K562 (cell line): Measurements from ENCODE around the gene HSF4. TPM values are rescaled to one million over a fixed set of nuclear protein-coding genes. Genes with fewer than 3 reads are reported as not detected.
A peak's percentile ranks its signal among the peaks of the same experiment; 100 is the strongest.

Experiments used
- AFF1 ChIP-seq, 2 experiments: fragments of 450-650 bp; IDR thresholded peaks; 2 replicates each; pipeline ENCODE4 v1.6.1; 2018; ENCODE audit warnings: mild to moderate bottlenecking in 2 of 2, low read depth in 1 of 2; ENCODE audit not compliant: partially characterized antibody in 2 of 2
- ATF7 ChIP-seq: fragments of 450-650 bp; IDR thresholded peaks from 2 replicates; pipeline ENCODE4 v1.7.1; 2014; ENCODE audit warnings: mild to moderate bottlenecking, moderate library complexity
- C11orf30 ChIP-seq: fragments of 450-650 bp; IDR thresholded peaks from 2 replicates; pipeline ENCODE4 v1.6.1; 2016; ENCODE audit warnings: low read depth, mild to moderate bottlenecking
- GABPA ChIP-seq: fragments of 200-800 bp; sonication (Bioruptor generic); conservative IDR thresholded peaks from 2 replicates; pipeline ENCODE4 v1.6.1; 2016; ENCODE audit warnings: low read depth, missing genetic modification characterization, missing compliant biosample characterization
- KAT7 ChIP-seq: sonication (generic); formaldehyde crosslinking; IDR thresholded peaks from 2 replicates; pipeline ENCODE4 v1.8.0; 2022; ENCODE audit warnings: missing genetic modification reagents, mild to moderate bottlenecking, borderline replicate concordance
- NONO ChIP-seq, 2 experiments: fragments of 200-400 bp in 1 of 2; fragments of 450-650 bp in 1 of 2; formaldehyde crosslinking in 1 of 2; IDR thresholded peaks; 2 replicates each; pipeline ENCODE4 v1.6.1; 2017; ENCODE audit warnings: low read depth in 2 of 2, mild to moderate bottlenecking in 2 of 2, moderate library complexity in 2 of 2, low read length in 1 of 2
- REST ChIP-seq, 2 experiments: fragments of 450-650 bp; formaldehyde crosslinking in 1 of 2; IDR thresholded peaks; 2 replicates each; pipeline versions ENCODE4 v1.4.0 to v1.6.1; 2014 to 2020; ENCODE audit warnings: mild to moderate bottlenecking in 2 of 2, borderline replicate concordance in 1 of 2, low read depth in 1 of 2
- SRSF7 ChIP-seq: fragments of 200-400 bp; formaldehyde crosslinking; optimal IDR thresholded peaks from 2 replicates; pipeline ENCODE3; 2017; ENCODE audit warnings: mild to moderate bottlenecking, low read depth, low read length
- TFAP4 ChIP-seq: sonication (generic); formaldehyde crosslinking; IDR thresholded peaks from 2 replicates; pipeline ENCODE4 v1.8.0; 2022; ENCODE audit warnings: missing genetic modification reagents, mild to moderate bottlenecking, moderate library complexity, borderline replicate concordance
- USF1 ChIP-seq: sonication (generic); formaldehyde crosslinking; IDR thresholded peaks from 2 replicates; pipeline ENCODE4 v1.9.0; 2022; ENCODE audit warnings: mild to moderate bottlenecking, missing genetic modification reagents
- ZNF143 ChIP-seq: sonication (generic); formaldehyde crosslinking; IDR thresholded peaks from 2 replicates; pipeline ENCODE4 v1.9.0; 2022; ENCODE audit warnings: mild to moderate bottlenecking, missing genetic modification reagents
- polyA plus RNA-seq, 8 experiments: library from polyadenylated mRNA; depleted of rRNA in 4 of 8; stranded (reverse) in 5 of 8; unstranded in 3 of 8; fragments of >200 nt; fragmentation: Nextera tagmentation in 2 of 8; fragmentation: Illumina TruSeq in 1 of 8; extraction: Ambion mirVana in 2 of 8; extraction: Trizol in 1 of 8; gene quantifications; 2 replicates each; pipeline versions ENCODE4 v1.2.1 to v1.2.3, GENCODE V29; 2011 to 2014; ENCODE audit warnings: inconsistent platforms in 1 of 8, missing spikeins in 1 of 8
- total RNA-seq, 7 experiments: library from RNA; depleted of rRNA in 6 of 7; stranded (reverse); fragments of >200 nt in 6 of 7; fragmentation: Illumina TruSeq in 2 of 7; extraction: Trizol in 2 of 7; gene quantifications; 2 replicates each; pipeline versions ENCODE4 v1.2.1 to v1.2.3, GENCODE V29; 2011 to 2021; ENCODE audit warnings: low replicate concordance in 1 of 7

Gene HSF4
- total and polyA plus RNA-seq, 9 of the 15 experiments (the other 6 are each of a cell fraction or from before 2014, with no cell fraction given) = 0.50 to 35.4 (median 8.8) TPM; not detected in 1

DNA sequence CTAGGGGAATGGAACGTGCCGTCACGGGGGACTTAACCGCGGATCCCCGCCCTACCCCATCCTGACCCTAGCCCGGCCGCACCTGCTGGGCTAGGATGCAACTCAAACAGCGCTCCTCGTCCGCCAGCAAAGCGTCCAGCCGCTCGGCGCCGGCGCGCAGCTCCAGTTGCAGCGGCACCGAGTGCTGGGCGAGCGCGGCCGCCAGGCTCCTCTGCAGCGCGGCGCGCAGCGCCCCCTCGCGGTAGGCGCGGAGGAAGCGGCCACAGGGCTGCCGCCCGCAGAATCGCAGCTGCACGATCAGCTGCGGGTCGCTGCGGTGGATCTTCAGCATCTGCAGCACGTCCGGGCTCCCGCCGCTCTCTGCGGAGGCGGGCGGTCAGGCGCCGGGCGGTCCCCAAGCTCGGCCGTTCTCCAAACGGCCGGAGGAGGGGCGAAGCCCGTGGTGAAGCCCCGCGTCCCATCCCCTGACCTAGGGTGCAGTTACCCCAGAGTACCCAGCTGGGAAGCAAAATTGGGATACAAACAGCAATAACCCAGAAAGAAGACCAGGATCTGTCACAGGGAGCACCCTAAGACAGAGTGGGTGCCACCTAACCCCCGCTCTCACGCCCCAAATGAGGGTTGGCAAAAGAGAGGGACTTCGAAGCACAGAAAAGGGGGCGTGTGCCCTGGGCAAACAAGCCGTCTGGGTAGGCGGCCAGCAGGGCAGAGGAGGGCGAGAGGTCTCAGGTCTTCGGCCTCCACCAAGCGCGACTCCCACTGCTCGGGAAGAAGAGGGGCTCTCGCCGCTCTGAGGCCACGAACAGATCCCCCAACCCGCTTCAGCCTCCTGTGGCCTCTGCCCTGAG, 9.0 kb upstream of the HSF4 start (continued):
- TF ChIP-seq REST (IDR thresholded peaks at IDR 0.05; ENCODE audit: borderline replicate concordance) = peak; percentile 90
- TF ChIP-seq REST (CRISPR knock-in tag; IDR thresholded peaks at IDR 0.05; ENCODE audit: low read depth) = no peak
- TF ChIP-seq C11orf30 = no peak
- TF ChIP-seq AFF1 (IDR thresholded peaks at IDR 0.05; ENCODE audit: low read depth in 1 of 2, partially characterized antibody in 2 of 2) = no peak
- TF ChIP-seq TFAP4 (CRISPR knock-in tag) = peak; percentile 95
- TF ChIP-seq USF1 = 0 out of 2 replicates have a peak, but pooled peaks have one; percentile 15
- TF ChIP-seq ZNF143 = 0 out of 2 replicates have a peak, but pooled peaks have one; percentile 22
- TF ChIP-seq ATF7 = peak; percentile 58
- TF ChIP-seq NONO (IDR thresholded peaks at IDR 0.05; ENCODE audit: low read depth in 2 of 2, low read length in 1 of 2) = peak in 1 of 2 experiments; percentile 86; a peak in 2 of 4 replicates
- no peak for TF ChIP-seq SRSF7
- no peak for TF ChIP-seq GABPA (tag)
- TF ChIP-seq KAT7 (CRISPR knock-in tag) = 0 out of 2 replicates have a peak, but pooled peaks have one; percentile 70
